Cardiac fibroblast (primary cell): Measurements from ENCODE around the gene SLC6A18.

Experiments used
- DNase-seq, 2 donors: peaks; one replicate each; pipeline versions ENCODE4 v3.0.0 to v3.0.0-alpha.2; 2010; ENCODE audit warnings: low read depth in 2 of 2
- H3K4me3 ChIP-seq, 2 donors: replicated peaks in 1 of 2; 1 replicate in 1 of 2; 2 replicates in 1 of 2; pipeline ENCODE4 v1.5.1; 2011; ENCODE audit warnings: low read depth in 2 of 2, low read length in 2 of 2, mild to moderate bottlenecking in 2 of 2, moderate library complexity in 1 of 2
- CTCF ChIP-seq: IDR thresholded peaks from one replicate; pipeline ENCODE4 v1.5.1; 2011; ENCODE audit warnings: low read depth, mild to moderate bottlenecking, low read length, inconsistent platforms

Gene SLC6A18

GRCh38 chr5:1192971-1193590 lies 32.1 kb upstream of the SLC6A18 start:
- H3K4me3 ChIP-seq, result no peak overlapping the region
- TF ChIP-seq CTCF, result no peak
- DNase-seq, result no peak

GRCh38 chr5:1193591-1193985 lies 31.6 kb upstream of the SLC6A18 start:
- no peak overlapping the region for H3K4me3 ChIP-seq
- no peak for TF ChIP-seq CTCF
- no peak for DNase-seq

- no peak for TF ChIP-seq CTCF
- no peak for DNase-seq
- H3K4me3 ChIP-seq, result no peak overlapping the region
Measured at GRCh38 chr5:1194378-1194777, 30.8 kb upstream of the SLC6A18 start.

- H3K4me3 ChIP-seq, result no peak overlapping the region
- no peak for TF ChIP-seq CTCF
- DNase-seq, result no peak
Measured at GRCh38 chr5:1195439-1195838, 29.7 kb upstream of the SLC6A18 start.

GRCh38 chr5:1195916-1196315 lies 29.3 kb upstream of the SLC6A18 start:
- H3K4me3 ChIP-seq, result no peak overlapping the region
- DNase-seq, result no peak
- no peak for TF ChIP-seq CTCF

- no peak overlapping the region for H3K4me3 ChIP-seq
- DNase-seq, result no peak
- TF ChIP-seq CTCF, result no peak
Measured at GRCh38 chr5:1196562-1196961, 28.6 kb upstream of the SLC6A18 start.
